Stomach (tissue), 9 donors: ENCODE results near the gene CDHR4. TPM values are rescaled to one million over a fixed set of nuclear protein-coding genes. Genes with fewer than 3 reads are reported as not detected.

ENCODE experiments used
- DNase-seq, 2 donors: peaks; one replicate each; pipeline versions ENCODE4 v3.0.0 to v3.0.0-alpha.2; 2013 to 2019
- H3K27ac ChIP-seq, 5 donors: fragments of 200-600 bp in 4 of 5; sonication (generic) in 4 of 5; one replicate each; pipeline ENCODE4 v1.5.1; 2013 to 2019; ENCODE audit warnings: mild to moderate bottlenecking in 1 of 5, moderate library complexity in 1 of 5
- H3K27me3 ChIP-seq, 3 donors: fragments of 200-600 bp; sonication (generic); one replicate each; pipeline ENCODE4 v1.5.1; 2017 to 2019; ENCODE audit warnings: mixed run types in 1 of 3
- H3K36me3 ChIP-seq, 4 donors: fragments of 200-600 bp; sonication (generic); 1 replicate in 3 of 4; 2 replicates in 1 of 4; pipeline ENCODE4 v1.5.1; 2016 to 2019
- H3K4me1 ChIP-seq, 4 donors: fragments of 200-600 bp; sonication (generic); one replicate each; pipeline ENCODE4 v1.5.1; 2016 to 2019
- H3K4me3 ChIP-seq, 4 donors: fragments of 200-600 bp; sonication (generic) in 3 of 4; one replicate each; pipeline ENCODE4 v1.5.1; 2016 to 2019; ENCODE audit warnings: mild to moderate bottlenecking in 1 of 4
- H3K9me3 ChIP-seq, 4 donors: fragments of 200-600 bp; sonication (generic); one replicate each; pipeline ENCODE4 v1.5.1; 2016 to 2019
- CTCF ChIP-seq, 7 experiments: fragments of 450-650 bp in 4 of 7; fragments of 200-600 bp in 3 of 7; sonication (generic) in 3 of 7; IDR thresholded peaks; one replicate each; pipeline ENCODE4 v1.5.1; 2016 to 2019; ENCODE audit warnings: antibody characterized with exemption in 7 of 7, control low read depth in 2 of 7, mild to moderate bottlenecking in 1 of 7
- EP300 ChIP-seq: sonication (generic); formaldehyde crosslinking; IDR thresholded peaks from one replicate; pipeline ENCODE4 v1.6.1; 2017; ENCODE audit warnings: antibody characterized with exemption
- POLR2A ChIP-seq, 4 donors: fragments of 450-650 bp; IDR thresholded peaks; one replicate each; pipeline ENCODE4 v1.6.1; 2016; ENCODE audit warnings: antibody characterized with exemption in 4 of 4, control low read depth in 2 of 4, mild to moderate bottlenecking in 1 of 4, moderate library complexity in 1 of 4
- POLR2AphosphoS5 ChIP-seq, 3 donors: sonication (generic); formaldehyde crosslinking; IDR thresholded peaks; one replicate each; pipeline ENCODE4 v1.6.1; 2016; ENCODE audit warnings: antibody characterized with exemption in 3 of 3
- WGBS, 5 donors: extraction: QIAGEN DNeasy Blood & Tissue Kit in 3 of 5; methylation state at CpG; one replicate each; pipeline versions ENCODE4 v1.1.5 to v1.1.7; 2013 to 2018; 5-methylcytosine and 5-hydroxymethylcytosine counted together
- intact Hi-C: fragments of 100-400 bp; cut with DNase I; formaldehyde crosslinking; loops from one replicate; pipeline ENCODE4 v1.15.1; 2023; ENCODE audit warnings: low total_unique reads
- polyA plus RNA-seq, 3 donors: library from polyadenylated mRNA; stranded (reverse); fragments of 200-250 nt; gene quantifications; one replicate each; pipeline ENCODE4 v1.2.3, GENCODE V29; 2013
- total RNA-seq, 5 donors: library from RNA; depleted of rRNA; stranded (reverse); fragments of >200 nt; gene quantifications; one replicate each; pipeline versions ENCODE4 v1.1.0 to v1.2.3, GENCODE V29; 2014 to 2016
- donor health status: healthy with polysubstance abuse.
- donor health status: Bipolar disorder and iron deficiency.
- donor health status: healthy.

Gene CDHR4
- total and polyA plus RNA-seq, 8 donors, result under 0.01 to 0.73 (median 0.18) TPM; not detected in 5

DNA sequence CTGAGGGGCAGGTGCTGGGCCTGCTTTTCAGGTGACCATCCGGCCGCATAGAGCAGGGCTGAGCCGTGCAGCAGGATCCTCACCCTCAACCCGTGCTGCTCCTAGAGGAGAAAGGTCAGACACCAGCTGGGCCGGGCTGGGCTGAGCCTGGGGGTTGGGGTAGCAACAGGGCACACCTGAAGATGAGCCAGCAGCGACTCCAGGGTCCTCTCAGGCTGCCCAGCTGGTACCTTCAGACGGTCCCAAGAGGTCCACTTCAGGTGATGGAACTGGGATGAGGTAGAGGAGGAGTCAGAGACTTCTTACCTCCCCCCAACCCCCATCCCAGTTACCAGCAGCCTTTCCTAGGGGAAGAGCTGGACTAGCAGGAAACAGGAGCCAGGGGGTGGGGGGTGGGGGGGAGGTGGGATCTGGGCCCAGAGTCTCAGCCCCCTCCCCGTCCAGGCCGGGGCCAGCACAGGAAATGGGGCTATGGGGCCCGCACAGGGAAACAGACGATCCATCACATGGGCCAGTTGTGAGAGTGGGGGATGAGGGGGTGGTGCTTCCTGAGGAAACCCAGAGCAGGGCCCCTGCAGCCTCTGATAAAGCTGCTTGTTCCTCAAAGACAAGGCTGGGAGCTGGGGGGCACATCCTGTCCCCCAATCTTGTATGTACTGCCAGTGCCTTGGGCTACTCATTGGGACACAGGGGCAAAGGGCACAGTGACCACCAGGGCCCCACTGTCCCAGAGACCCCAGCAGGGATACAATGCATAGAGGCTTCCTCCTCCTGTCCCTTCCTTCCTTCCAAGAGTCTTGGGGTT lies 6.4 kb upstream of the CDHR4 start:
- peak overlapping the region in 2 of 4 donors; percentile 0 to 83 for H3K4me3 ChIP-seq
- intact Hi-C loops, result no loop called here
- H3K9me3 ChIP-seq, result no peaks in the 10 kb centered on the region
- peak in 1 of 2 donors; percentile 93 for DNase-seq
- WGBS, 5 donors, result 42 to 60% (median 53%) methylated on average over 9 to 11 of the region's 11 CpGs
- H3K27me3 ChIP-seq, result no peaks in the 10 kb centered on the region
- peak overlapping the region; percentile 69 to 94 (median 88) for H3K27ac ChIP-seq
- TF ChIP-seq EP300 (no peak), POLR2AphosphoS5 (IDR thresholded peaks at IDR 0.05) (no peak), POLR2A (IDR thresholded peaks at IDR 0.05) (no peak), CTCF (IDR thresholded peaks at IDR 0.05) (no peak)
- H3K4me1 ChIP-seq, result peaks cover 40 to 67% (median 59%) of the 10 kb centered on the region in 4 donors
- H3K36me3 ChIP-seq, result peaks cover 7 to 38% (median 28%) of the 10 kb centered on the region in 4 donors

DNA sequence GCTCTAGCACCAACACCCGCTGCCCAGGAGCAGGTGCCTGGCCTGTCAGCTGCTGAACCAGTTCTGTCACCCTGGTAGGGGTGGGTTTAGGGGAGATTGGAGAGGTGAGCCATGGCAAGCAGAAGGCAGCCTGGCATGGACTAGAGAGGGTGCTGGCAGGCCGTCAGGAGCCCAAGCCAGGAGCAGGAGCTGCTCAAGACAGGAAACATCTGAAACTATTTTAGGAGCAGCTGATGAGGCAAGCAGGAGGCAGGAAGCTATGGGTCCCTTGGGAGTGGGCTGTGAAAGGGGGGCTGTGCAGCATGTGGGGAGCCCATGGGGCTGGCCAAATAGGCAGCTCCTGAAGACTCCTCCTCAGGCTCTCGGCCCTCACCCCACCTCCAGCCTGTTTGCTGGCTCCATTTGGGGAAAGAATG lies 5.7 kb upstream of the CDHR4 start:
- peak overlapping the region; percentile 69 to 94 (median 88) for H3K27ac ChIP-seq
- no peaks in the 10 kb centered on the region for H3K27me3 ChIP-seq
- TF ChIP-seq POLR2A (IDR thresholded peaks at IDR 0.05), result no peak
- TF ChIP-seq POLR2AphosphoS5 (IDR thresholded peaks at IDR 0.05), result peak in 2 of 3 donors; percentile 37 to 45
- H3K36me3 ChIP-seq, result peaks cover 7 to 31% (median 21%) of the 10 kb centered on the region in 4 donors
- 28 to 55% (median 33%) methylated on average over 2 to 3 of the region's 3 CpGs for WGBS, 5 donors
- DNase-seq, result peak; percentile 83 to 92
- peaks cover 40 to 66% (median 59%) of the 10 kb centered on the region in 4 donors for H3K4me1 ChIP-seq
- intact Hi-C loops, result no loop called here
- H3K4me3 ChIP-seq, result peak overlapping the region in 2 of 4 donors; percentile 0 to 83
- no peaks in the 10 kb centered on the region for H3K9me3 ChIP-seq

DNA sequence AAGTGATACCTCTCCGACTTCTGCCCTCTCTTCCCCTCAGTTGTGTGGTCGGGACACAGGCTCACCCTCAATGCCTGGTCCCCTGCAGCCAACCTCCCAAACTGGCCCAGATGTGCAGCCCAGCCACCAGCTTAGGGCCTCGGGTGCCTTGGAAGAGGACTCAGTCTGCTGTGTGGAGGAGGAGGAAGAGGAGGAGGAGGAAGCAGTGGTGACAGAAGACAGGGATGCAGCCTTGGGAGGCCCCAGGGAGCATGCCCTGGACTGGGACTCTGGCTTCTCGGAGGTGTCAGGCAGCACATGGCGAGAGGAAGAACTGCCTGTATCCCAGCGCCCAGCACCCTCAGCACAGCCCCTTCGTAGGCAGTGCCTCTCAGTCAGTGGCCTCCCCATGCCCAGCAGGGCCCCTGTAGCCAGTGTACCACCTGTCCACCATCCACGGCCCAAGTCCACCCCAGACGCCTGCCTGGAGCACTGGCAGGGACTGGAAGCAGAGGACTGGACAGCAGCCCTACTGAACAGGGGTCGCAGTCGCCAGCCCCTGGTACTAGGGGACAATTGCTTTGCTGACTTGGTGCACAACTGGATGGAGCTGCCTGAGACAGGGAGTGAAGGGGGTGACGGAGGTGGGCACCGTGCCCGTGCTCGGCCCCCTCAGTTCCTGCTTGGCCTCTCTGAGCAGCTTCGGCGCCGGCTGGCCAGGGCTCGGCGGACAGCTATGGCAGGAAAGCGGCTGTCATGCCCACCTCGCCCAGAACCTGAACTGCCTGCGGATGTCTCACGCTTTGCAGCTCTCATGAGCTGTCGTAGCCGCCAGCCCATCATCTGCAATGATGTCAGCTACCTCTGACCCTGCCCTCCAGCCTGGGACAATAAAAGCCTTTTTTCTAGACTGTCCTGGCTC lies 4.7 kb upstream of the CDHR4 start:
- DNase-seq, result peak in 1 of 2 donors; percentile 28
- intact Hi-C loops, result no loop called here
- Histone ChIP-seq H3K4me3 (peak overlapping the region; percentile 83 to 89 (median 86)), H3K27me3 (no peaks in the 10 kb centered on the region), H3K27ac (peak overlapping the region in 4 of 5 donors; percentile 88 to 94 (median 90)), H3K4me1 (peaks cover 40 to 71% (median 59%) of the 10 kb centered on the region in 4 donors), H3K36me3 (peaks cover under 1 to 21% (median 11%) of the 10 kb centered on the region in 4 donors), H3K9me3 (no peaks in the 10 kb centered on the region)
- 60 to 78% (median 69%) methylated on average over 15 to 26 of the region's 26 CpGs for WGBS, 5 donors
- TF ChIP-seq POLR2AphosphoS5 (IDR thresholded peaks at IDR 0.05) (no peak), EP300 (no peak), POLR2A (IDR thresholded peaks at IDR 0.05) (no peak), CTCF (IDR thresholded peaks at IDR 0.05) (no peak)

GRCh38 chr3:49803465-49804140 lies 3.9 kb upstream of the CDHR4 start:
- peak overlapping the region; percentile 83 to 89 (median 86) for H3K4me3 ChIP-seq
- H3K27me3 ChIP-seq, result no peaks in the 10 kb centered on the region
- intact Hi-C loops, result loop anchor here (2.0 kb wide), 1 partner anchor 35 kb away; no protein-coding TSS in a partner anchor
- H3K9me3 ChIP-seq, result no peaks in the 10 kb centered on the region
- TF ChIP-seq EP300, result no peak
- no peak for TF ChIP-seq POLR2AphosphoS5 (IDR thresholded peaks at IDR 0.05)
- no peak for TF ChIP-seq POLR2A (IDR thresholded peaks at IDR 0.05)
- no peak for TF ChIP-seq CTCF (IDR thresholded peaks at IDR 0.05)
- peaks cover 40 to 74% (median 59%) of the 10 kb centered on the region in 4 donors for H3K4me1 ChIP-seq
- 0 to 4% (median 3%) methylated on average over 14 to 41 of the region's 41 CpGs for WGBS, 5 donors
- H3K36me3 ChIP-seq, result peaks cover 0 to 13% (median 3%) of the 10 kb centered on the region in 4 donors
- peak overlapping the region; percentile 77 to 94 (median 89) for H3K27ac ChIP-seq
- DNase-seq, result peak in 1 of 2 donors; percentile 82
